Fibroblast of lung (primary cell): Measurements from ENCODE around the gene ST6GALNAC3. TPM values are rescaled to one million over a fixed set of nuclear protein-coding genes. Genes with fewer than 3 reads are reported as not detected.

Experiments used
- DNase-seq, 2 donors: peaks; one replicate each; pipeline versions ENCODE4 v3.0.0 to v3.0.0-alpha.2; 2010; ENCODE audit warnings: low read depth in 2 of 2
- H2AFZ ChIP-seq: 2 replicates; pipeline ENCODE4 v1.5.1; 2012; ENCODE audit warnings: low read length, control low read depth, inconsistent platforms
- H3K27ac ChIP-seq: 2 replicates; pipeline ENCODE4 v1.5.1; 2011; ENCODE audit warnings: low read length, control low read depth; ENCODE audit not compliant: insufficient read depth
- H3K27me3 ChIP-seq: 2 replicates; pipeline ENCODE4 v1.5.1; 2011; ENCODE audit warnings: mild to moderate bottlenecking, low read length; ENCODE audit not compliant: control insufficient read depth, insufficient read depth
- H3K36me3 ChIP-seq: 2 replicates; pipeline ENCODE4 v1.5.1; 2011; ENCODE audit warnings: low read length; ENCODE audit not compliant: control insufficient read depth, insufficient read depth
- H3K4me1 ChIP-seq: 2 replicates; pipeline ENCODE4 v1.5.1; 2011; ENCODE audit warnings: low read length; ENCODE audit not compliant: control insufficient read depth, insufficient read depth; ENCODE audit errors: extremely low read depth
- H3K4me2 ChIP-seq: 2 replicates; pipeline ENCODE4 v1.5.1; 2011; ENCODE audit warnings: low read length, control low read depth; ENCODE audit not compliant: insufficient read depth; ENCODE audit errors: extremely low read depth
- H3K4me3 ChIP-seq, 4 experiments: fragments of 200-600 bp in 1 of 4; sonication (generic) in 1 of 4; replicated peaks in 1 of 4; 2 replicates each; pipeline ENCODE4 v1.5.1; 2011 to 2016; ENCODE audit warnings: low read length in 4 of 4, low read depth in 3 of 4, mild to moderate bottlenecking in 3 of 4, control low read depth in 2 of 4, inconsistent platforms in 1 of 4, mixed read lengths in 1 of 4; ENCODE audit not compliant: insufficient read depth in 1 of 4; ENCODE audit errors: control extremely low read depth in 1 of 4
- H3K79me2 ChIP-seq: 2 replicates; pipeline ENCODE4 v1.5.1; 2012; ENCODE audit warnings: mild to moderate bottlenecking, low read length, inconsistent platforms; ENCODE audit not compliant: control insufficient read depth, insufficient read depth
- H3K9ac ChIP-seq: 2 replicates; pipeline ENCODE4 v1.5.1; 2011; ENCODE audit warnings: mild to moderate bottlenecking, low read length, control low read depth; ENCODE audit not compliant: insufficient read depth
- H3K9me3 ChIP-seq: 2 replicates; pipeline ENCODE4 v1.5.1; 2012; ENCODE audit warnings: low read depth, low read length; ENCODE audit not compliant: control insufficient read depth, insufficient read depth
- H4K20me1 ChIP-seq: 2 replicates; pipeline ENCODE4 v1.5.1; 2011; ENCODE audit warnings: low read length; ENCODE audit not compliant: control insufficient read depth, insufficient read depth; ENCODE audit errors: extremely low read depth
- CTCF ChIP-seq, 2 donors: IDR thresholded peaks in 1 of 2; conservative IDR thresholded peaks in 1 of 2; 1 replicate in 1 of 2; 2 replicates in 1 of 2; pipeline ENCODE4 v1.5.1; 2011 to 2012; ENCODE audit warnings: low read length in 2 of 2, control low read depth in 1 of 2, inconsistent platforms in 1 of 2, low read depth in 1 of 2, mild to moderate bottlenecking in 1 of 2
- EZH2 ChIP-seq: IDR thresholded peaks from 2 replicates; pipeline ENCODE4 v1.5.1; 2012; ENCODE audit warnings: low read length, control low read depth, mild to moderate bottlenecking; ENCODE audit errors: missing control alignments
- polyA plus RNA-seq, 2 donors: library from polyadenylated mRNA; depleted of rRNA in 1 of 2; stranded (reverse) in 1 of 2; unstranded in 1 of 2; fragments of >200 nt; gene quantifications; 2 replicates each; pipeline ENCODE4 v1.2.1, GENCODE V29; 2011 to 2012; ENCODE audit warnings: missing spikeins in 1 of 2
- total RNA-seq: library from RNA; depleted of rRNA; stranded (reverse); fragments of >200 nt; gene quantifications from 2 replicates; pipeline ENCODE4 v1.2.1, GENCODE V29; 2014

Gene ST6GALNAC3
- total and polyA plus RNA-seq, 2 donors (not counting 1 experiment from before 2014, with no cell fraction given): 0.34 to 0.66 TPM

- H3K36me3 ChIP-seq: no peaks in the 10 kb centered on the region
- H3K79me2 ChIP-seq: no peaks in the 10 kb centered on the region
- H3K9ac ChIP-seq: no peak overlapping the region
- H3K27ac ChIP-seq: no peak overlapping the region
- H3K9me3 ChIP-seq: no peaks in the 10 kb centered on the region
- H2AFZ ChIP-seq: no peak overlapping the region
- H3K4me1 ChIP-seq: no peaks in the 10 kb centered on the region
- no peaks in the 10 kb centered on the region for H4K20me1 ChIP-seq
- H3K27me3 ChIP-seq: no peaks in the 10 kb centered on the region
- TF ChIP-seq EZH2 (no peak), CTCF (conservative IDR thresholded peaks at IDR 0.05 in 1 of 2, IDR thresholded peaks at IDR 0.05 in 1 of 2; ENCODE audit: low read depth in 1 of 2, low read length in 2 of 2) (no peak)
- no peak for DNase-seq
- no peak overlapping the region for H3K4me2 ChIP-seq
- H3K4me3 ChIP-seq: no peak overlapping the region
Observed at GRCh38 chr1:76098845-76099244, 24.3 kb downstream of the ST6GALNAC3 start.

- Histone ChIP-seq H3K27me3 (no peaks in the 10 kb centered on the region), H2AFZ (no peak overlapping the region), H3K9me3 (no peaks in the 10 kb centered on the region), H3K4me1 (no peaks in the 10 kb centered on the region), H3K4me3 (no peak overlapping the region), H3K79me2 (no peaks in the 10 kb centered on the region), H3K27ac (no peak overlapping the region), H3K4me2 (no peak overlapping the region), H4K20me1 (no peaks in the 10 kb centered on the region), H3K9ac (no peak overlapping the region), H3K36me3 (no peaks in the 10 kb centered on the region)
- TF ChIP-seq EZH2 (no peak), CTCF (conservative IDR thresholded peaks at IDR 0.05 in 1 of 2, IDR thresholded peaks at IDR 0.05 in 1 of 2; ENCODE audit: low read depth in 1 of 2, low read length in 2 of 2) (no peak)
- DNase-seq: no peak
Observed at GRCh38 chr1:76101548-76101947, 27.0 kb downstream of the ST6GALNAC3 start.

- H3K27ac ChIP-seq: no peak overlapping the region
- H3K4me1 ChIP-seq: no peaks in the 10 kb centered on the region
- H3K27me3 ChIP-seq: no peaks in the 10 kb centered on the region
- no peaks in the 10 kb centered on the region for H4K20me1 ChIP-seq
- no peaks in the 10 kb centered on the region for H3K9me3 ChIP-seq
- H3K4me2 ChIP-seq: no peak overlapping the region
- no peaks in the 10 kb centered on the region for H3K36me3 ChIP-seq
- H3K9ac ChIP-seq: no peak overlapping the region
- H3K4me3 ChIP-seq: no peak overlapping the region
- no peaks in the 10 kb centered on the region for H3K79me2 ChIP-seq
- DNase-seq: no peak
- no peak overlapping the region for H2AFZ ChIP-seq
- TF ChIP-seq EZH2 (no peak), CTCF (conservative IDR thresholded peaks at IDR 0.05 in 1 of 2, IDR thresholded peaks at IDR 0.05 in 1 of 2; ENCODE audit: low read depth in 1 of 2, low read length in 2 of 2) (no peak)
Observed at GRCh38 chr1:76102046-76102445, 27.5 kb downstream of the ST6GALNAC3 start.
